ENCODE measurements around the gene FBXW8. TPM values are rescaled to one million over a fixed set of nuclear protein-coding genes. Genes with fewer than 3 reads are reported as not detected.

FBXW8 gene
- total RNA-seq, 1 experiment from 2014 or later: 34.8 TPM

DNA sequence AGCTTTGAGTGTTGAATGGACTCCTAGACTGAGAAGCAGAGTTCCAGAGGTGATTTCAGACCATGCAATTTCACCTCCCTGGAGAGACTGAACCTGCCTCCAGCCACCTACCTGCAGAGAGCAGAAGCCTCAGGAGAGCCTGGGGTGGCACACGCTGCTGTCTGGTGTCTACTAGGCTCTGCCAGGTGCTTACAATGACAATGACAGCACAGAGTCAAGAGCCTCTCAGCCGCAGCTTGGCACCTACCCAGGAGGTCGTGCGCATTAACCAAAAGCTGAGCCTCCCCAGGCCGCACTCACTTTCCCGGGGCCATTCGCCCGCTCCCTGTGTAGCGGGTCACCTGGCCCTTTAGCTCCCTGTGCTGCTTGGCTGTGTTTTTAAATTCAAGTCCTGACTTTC is 125.3 kb downstream of the FBXW8 start:
- Histone ChIP-seq H3K27ac (ENCODE audit: low read length) (peak overlapping the region; percentile 93), H3K9me2 (replicated peaks; ENCODE audit: insufficient read depth, low read length) (no peaks in the 10 kb centered on the region), H3K4me1 (ENCODE audit: low read length) (peaks cover 95% of the 10 kb centered on the region), H3K9ac (ENCODE audit: low read length) (no peak overlapping the region), H3K27me3 (ENCODE audit: low read length) (no peaks in the 10 kb centered on the region), H4K20me1 (ENCODE audit: insufficient read depth, low read depth, low read length) (no peaks in the 10 kb centered on the region), H3K9me3 (ENCODE audit: low read length) (no peaks in the 10 kb centered on the region), H3K4me3 (ENCODE audit: low read length) (no peak overlapping the region), H3K79me2 (ENCODE audit: low read length) (no peaks in the 10 kb centered on the region), H2AFZ (ENCODE audit: low read length) (no peak overlapping the region), H3K36me3 (ENCODE audit: insufficient read depth, low read length) (no peaks in the 10 kb centered on the region), H3K4me2 (ENCODE audit: low read depth, low read length, poor library complexity, severe bottlenecking) (no peak overlapping the region)
- no peak for DNase-seq

DNA sequence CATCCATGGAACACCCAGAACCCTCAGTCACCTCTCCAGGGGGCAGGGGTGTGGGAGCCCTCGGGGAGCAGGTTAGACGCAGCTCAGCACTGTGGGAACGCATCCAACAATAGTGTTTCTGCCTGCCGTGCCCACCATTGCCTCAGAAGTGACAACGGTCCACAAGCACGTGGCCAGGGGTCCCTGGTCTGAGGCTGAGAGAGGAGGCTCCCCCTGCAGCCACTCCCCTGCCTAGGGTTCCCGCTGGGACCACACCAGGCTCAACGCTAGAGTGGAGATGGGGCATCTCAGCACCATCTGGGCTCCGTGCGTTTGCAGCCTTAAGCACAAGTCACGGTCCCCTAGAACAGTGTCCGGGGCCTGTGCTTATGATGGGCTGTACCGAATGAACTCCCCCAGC is 125.8 kb downstream of the FBXW8 start:
- no peak overlapping the region for H3K4me2 ChIP-seq (ENCODE audit: low read depth, low read length, poor library complexity, severe bottlenecking)
- peaks cover 90% of the 10 kb centered on the region for H3K4me1 ChIP-seq (ENCODE audit: low read length)
- no peaks in the 10 kb centered on the region for H3K9me3 ChIP-seq (ENCODE audit: low read length)
- H4K20me1 ChIP-seq (ENCODE audit: insufficient read depth, low read depth, low read length): no peaks in the 10 kb centered on the region
- H3K79me2 ChIP-seq (ENCODE audit: low read length): no peaks in the 10 kb centered on the region
- H2AFZ ChIP-seq (ENCODE audit: low read length): no peak overlapping the region
- peak overlapping the region; percentile 93 for H3K27ac ChIP-seq (ENCODE audit: low read length)
- no peak for DNase-seq
- no peaks in the 10 kb centered on the region for H3K9me2 ChIP-seq (replicated peaks; ENCODE audit: insufficient read depth, low read length)
- H3K36me3 ChIP-seq (ENCODE audit: insufficient read depth, low read length): no peaks in the 10 kb centered on the region
- no peaks in the 10 kb centered on the region for H3K27me3 ChIP-seq (ENCODE audit: low read length)
- no peak overlapping the region for H3K9ac ChIP-seq (ENCODE audit: low read length)
- no peak overlapping the region for H3K4me3 ChIP-seq (ENCODE audit: low read length)

DNA sequence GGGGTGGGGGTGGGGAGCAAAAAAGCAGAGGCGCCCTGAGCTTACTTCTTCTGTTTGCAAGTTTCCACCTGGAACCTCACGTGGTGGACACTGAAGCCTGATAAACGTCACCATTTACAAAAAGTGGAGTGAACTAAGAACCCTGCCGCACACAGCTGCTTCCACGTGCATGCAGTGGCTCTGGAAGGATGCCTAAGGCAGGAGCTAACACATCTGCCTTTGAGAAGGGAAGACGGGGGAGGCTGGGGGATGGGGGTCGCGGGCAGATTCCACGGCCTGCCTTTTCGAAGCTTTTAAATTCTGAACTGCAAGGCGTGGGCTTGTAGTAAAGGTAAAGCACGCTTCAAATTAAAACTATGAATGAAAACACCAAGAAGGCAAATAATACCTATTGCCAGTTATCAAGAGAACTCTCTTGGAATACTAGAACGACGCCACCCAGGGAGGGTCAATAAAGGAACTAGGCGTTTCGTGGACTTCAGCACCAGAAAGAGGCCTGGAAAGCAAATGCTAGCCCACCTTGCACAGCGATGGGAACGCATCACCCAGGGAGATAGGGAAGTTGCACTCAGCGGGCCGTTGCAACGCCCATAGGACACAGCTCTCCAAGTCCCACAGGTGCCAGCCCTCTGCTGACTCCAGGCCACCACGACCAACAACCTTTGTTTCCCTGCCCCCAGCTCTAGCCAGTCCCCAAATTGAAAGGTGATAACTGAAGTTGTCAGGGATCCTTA is 126.7 kb downstream of the FBXW8 start:
- DNase-seq: no peak

DNA sequence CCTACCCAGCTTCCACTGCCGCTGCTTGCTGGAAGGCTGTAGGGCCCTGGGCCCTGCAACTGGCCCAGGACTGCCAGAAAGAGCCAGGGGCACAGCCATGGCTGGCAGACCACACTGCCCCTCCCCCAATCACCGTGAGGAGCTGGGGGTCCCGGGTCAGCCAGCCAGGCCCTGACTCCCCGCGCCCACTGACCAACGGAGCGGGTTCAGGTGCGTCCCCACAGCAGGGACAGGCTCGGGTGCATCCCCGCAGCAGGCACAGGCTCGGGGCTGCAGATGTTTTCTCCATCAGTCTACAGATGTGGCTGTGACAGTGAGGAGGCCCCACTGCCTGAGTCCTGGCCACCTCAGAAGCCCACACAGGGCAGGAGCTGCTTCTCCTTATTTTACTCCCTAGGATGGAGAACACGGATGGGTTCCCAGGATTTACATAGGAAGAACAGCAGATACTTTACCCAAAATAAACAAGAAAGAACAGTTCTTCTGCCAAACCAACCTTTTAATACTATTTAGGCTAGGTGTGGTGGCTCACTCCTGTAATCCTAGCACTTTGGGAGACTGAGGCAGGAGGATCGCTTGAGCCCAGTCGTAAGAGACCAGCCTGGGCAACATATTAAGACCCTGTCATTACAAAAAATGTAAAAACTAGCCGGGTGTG is 127.4 kb downstream of the FBXW8 start:
- Histone ChIP-seq H3K4me2 (ENCODE audit: low read depth, low read length, poor library complexity, severe bottlenecking) (no peak overlapping the region), H3K27me3 (ENCODE audit: low read length) (no peaks in the 10 kb centered on the region), H3K9me2 (replicated peaks; ENCODE audit: insufficient read depth, low read length) (no peaks in the 10 kb centered on the region), H3K79me2 (ENCODE audit: low read length) (no peaks in the 10 kb centered on the region), H3K9me3 (ENCODE audit: low read length) (no peaks in the 10 kb centered on the region), H3K27ac (ENCODE audit: low read length) (peak overlapping the region; percentile 11; the same call in 1 of the 2 replicates), H2AFZ (ENCODE audit: low read length) (no peak overlapping the region), H3K9ac (ENCODE audit: low read length) (no peak overlapping the region), H3K4me3 (ENCODE audit: low read length) (no peak overlapping the region), H4K20me1 (ENCODE audit: insufficient read depth, low read depth, low read length) (no peaks in the 10 kb centered on the region), H3K4me1 (ENCODE audit: low read length) (peaks cover 89% of the 10 kb centered on the region), H3K36me3 (ENCODE audit: insufficient read depth, low read length) (no peaks in the 10 kb centered on the region)
- DNase-seq: no peak

More for the DNA sequence above, 126.7 kb downstream of the FBXW8 start:
- H3K9me2 ChIP-seq (replicated peaks; ENCODE audit: insufficient read depth, low read length): no peaks in the 10 kb centered on the region
- no peak overlapping the region for H3K4me2 ChIP-seq (ENCODE audit: low read depth, low read length, poor library complexity, severe bottlenecking)
- no peak overlapping the region for H3K9ac ChIP-seq (ENCODE audit: low read length)
- no peaks in the 10 kb centered on the region for H3K9me3 ChIP-seq (ENCODE audit: low read length)
- H3K36me3 ChIP-seq (ENCODE audit: insufficient read depth, low read length): no peaks in the 10 kb centered on the region
- no peaks in the 10 kb centered on the region for H3K27me3 ChIP-seq (ENCODE audit: low read length)
- H3K27ac ChIP-seq (ENCODE audit: low read length): no peak overlapping the region
- no peaks in the 10 kb centered on the region for H3K79me2 ChIP-seq (ENCODE audit: low read length)
- H2AFZ ChIP-seq (ENCODE audit: low read length): no peak overlapping the region
- H4K20me1 ChIP-seq (ENCODE audit: insufficient read depth, low read depth, low read length): no peaks in the 10 kb centered on the region
- H3K4me1 ChIP-seq (ENCODE audit: low read length): peaks cover 89% of the 10 kb centered on the region
- H3K4me3 ChIP-seq (ENCODE audit: low read length): no peak overlapping the region

DNA sequence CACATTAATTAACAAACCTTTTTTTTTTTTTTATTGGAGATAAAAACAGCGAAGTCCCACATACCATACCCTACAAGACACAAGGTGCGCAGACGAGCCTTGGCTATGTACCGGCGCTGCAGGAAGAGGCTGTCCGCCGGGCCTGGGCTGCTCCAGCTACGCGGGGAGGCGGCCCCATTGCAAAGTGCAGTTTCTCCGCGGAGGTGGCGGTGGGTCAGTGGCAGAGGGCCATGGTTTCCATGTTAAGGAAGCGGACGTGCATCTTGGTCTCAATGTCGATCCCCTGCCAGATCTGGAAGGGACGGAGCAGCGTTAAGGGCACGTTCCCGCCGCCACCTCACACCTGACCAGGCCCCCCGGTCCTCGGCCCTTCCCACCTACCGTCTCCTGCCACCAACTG is 128.2 kb downstream of the FBXW8 start:
- Histone ChIP-seq H2AFZ (ENCODE audit: low read length) (no peak overlapping the region), H3K4me2 (ENCODE audit: low read depth, low read length, poor library complexity, severe bottlenecking) (no peak overlapping the region), H3K4me3 (ENCODE audit: low read length) (no peak overlapping the region), H4K20me1 (ENCODE audit: insufficient read depth, low read depth, low read length) (no peaks in the 10 kb centered on the region), H3K79me2 (ENCODE audit: low read length) (no peaks in the 10 kb centered on the region), H3K36me3 (ENCODE audit: insufficient read depth, low read length) (no peaks in the 10 kb centered on the region), H3K27me3 (ENCODE audit: low read length) (no peaks in the 10 kb centered on the region), H3K27ac (ENCODE audit: low read length) (0 out of 2 replicates have a peak overlapping the region, but pooled peaks have one; percentile 57), H3K9me2 (replicated peaks; ENCODE audit: insufficient read depth, low read length) (no peaks in the 10 kb centered on the region), H3K9me3 (ENCODE audit: low read length) (no peaks in the 10 kb centered on the region), H3K9ac (ENCODE audit: low read length) (no peak overlapping the region), H3K4me1 (ENCODE audit: low read length) (peaks cover 88% of the 10 kb centered on the region)
- no peak for DNase-seq

DNA sequence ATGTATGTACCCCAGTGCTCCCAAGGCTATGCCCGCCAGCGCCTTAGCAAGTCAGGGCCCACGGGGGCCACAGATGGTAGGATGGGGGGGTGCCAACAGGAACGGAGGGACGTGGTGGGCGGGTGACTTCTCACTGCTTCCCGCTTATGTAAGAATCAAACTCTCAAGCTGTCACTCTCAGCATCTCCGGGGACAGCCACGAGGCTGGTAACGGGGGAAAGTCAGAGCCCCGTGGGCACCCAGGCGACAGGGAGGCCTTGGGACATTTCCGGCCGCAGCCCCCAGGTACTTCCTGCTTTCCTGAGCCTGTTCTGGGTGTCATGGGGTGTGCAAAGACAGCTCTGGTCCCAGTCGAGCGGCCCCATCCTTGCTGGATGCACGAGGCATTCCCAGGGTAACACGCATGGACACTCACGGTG is 129.2 kb downstream of the FBXW8 start:
- H2AFZ ChIP-seq (ENCODE audit: low read length): no peak overlapping the region
- no peaks in the 10 kb centered on the region for H4K20me1 ChIP-seq (ENCODE audit: insufficient read depth, low read depth, low read length)
- no peaks in the 10 kb centered on the region for H3K9me3 ChIP-seq (ENCODE audit: low read length)
- DNase-seq: no peak
- H3K27ac ChIP-seq (ENCODE audit: low read length): peak overlapping the region; percentile 57
- H3K4me3 ChIP-seq (ENCODE audit: low read length): no peak overlapping the region
- H3K9me2 ChIP-seq (replicated peaks; ENCODE audit: insufficient read depth, low read length): no peaks in the 10 kb centered on the region
- peaks cover 86% of the 10 kb centered on the region for H3K4me1 ChIP-seq (ENCODE audit: low read length)
- H3K9ac ChIP-seq (ENCODE audit: low read length): peak overlapping the region; percentile 30; the same call in 1 of the 2 replicates
- H3K4me2 ChIP-seq (ENCODE audit: low read depth, low read length, poor library complexity, severe bottlenecking): no peak overlapping the region
- no peaks in the 10 kb centered on the region for H3K79me2 ChIP-seq (ENCODE audit: low read length)
- H3K27me3 ChIP-seq (ENCODE audit: low read length): no peaks in the 10 kb centered on the region
- no peaks in the 10 kb centered on the region for H3K36me3 ChIP-seq (ENCODE audit: insufficient read depth, low read length)

DNA sequence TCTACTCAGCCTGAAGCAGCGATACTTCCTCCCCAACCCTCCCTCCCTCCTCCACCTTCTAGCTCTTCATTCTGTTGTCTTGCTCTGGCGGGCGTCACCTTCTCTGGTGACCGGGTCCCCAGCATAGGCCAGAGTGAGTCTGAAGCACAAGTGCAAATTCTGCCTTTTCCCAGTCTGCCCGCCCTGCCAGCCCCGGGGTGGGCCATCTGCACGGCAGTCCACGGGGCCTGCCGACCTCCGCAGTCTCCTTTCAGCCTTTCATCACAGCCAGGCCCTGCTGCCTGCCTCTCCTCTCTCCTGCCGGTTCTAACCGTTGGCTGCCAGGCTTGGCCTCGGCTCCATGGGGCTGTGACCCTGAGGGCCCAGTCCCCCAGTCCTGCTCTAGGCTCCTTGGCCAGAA is 129.7 kb downstream of the FBXW8 start:
- H3K79me2 ChIP-seq (ENCODE audit: low read length): no peaks in the 10 kb centered on the region
- H3K27me3 ChIP-seq (ENCODE audit: low read length): no peaks in the 10 kb centered on the region
- peaks cover 86% of the 10 kb centered on the region for H3K4me1 ChIP-seq (ENCODE audit: low read length)
- no peak for DNase-seq
- peak overlapping the region; percentile 57 for H3K27ac ChIP-seq (ENCODE audit: low read length)
- no peak overlapping the region for H3K4me3 ChIP-seq (ENCODE audit: low read length)
- H4K20me1 ChIP-seq (ENCODE audit: insufficient read depth, low read depth, low read length): no peaks in the 10 kb centered on the region
- no peaks in the 10 kb centered on the region for H3K9me2 ChIP-seq (replicated peaks; ENCODE audit: insufficient read depth, low read length)
- no peak overlapping the region; the same call in 1 of the 2 replicates for H3K9ac ChIP-seq (ENCODE audit: low read length)
- H3K4me2 ChIP-seq (ENCODE audit: low read depth, low read length, poor library complexity, severe bottlenecking): no peak overlapping the region
- no peaks in the 10 kb centered on the region for H3K9me3 ChIP-seq (ENCODE audit: low read length)
- no peak overlapping the region for H2AFZ ChIP-seq (ENCODE audit: low read length)
- no peaks in the 10 kb centered on the region for H3K36me3 ChIP-seq (ENCODE audit: insufficient read depth, low read length)

DNA sequence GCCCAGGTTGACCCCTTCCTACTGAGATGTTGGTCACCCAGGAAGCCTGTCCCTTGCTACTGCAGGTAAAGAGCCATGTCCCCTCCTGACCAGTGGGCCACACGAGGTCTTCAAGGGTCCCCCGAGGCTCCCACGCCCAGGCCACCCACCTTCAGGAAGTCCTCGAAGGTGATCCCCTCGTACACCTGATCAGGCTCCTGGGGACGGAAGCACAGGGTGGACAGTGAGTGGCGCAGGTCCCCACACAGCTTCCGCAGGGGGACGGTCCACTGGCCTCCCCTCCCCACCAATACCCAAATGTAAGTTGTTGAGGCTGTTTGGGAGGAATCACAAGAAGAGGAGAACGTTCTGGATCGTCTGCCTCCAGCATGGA is 131.0 kb downstream of the FBXW8 start:
- Histone ChIP-seq H3K27ac (ENCODE audit: low read length) (no peak overlapping the region), H3K9me3 (ENCODE audit: low read length) (no peaks in the 10 kb centered on the region)
- DNase-seq: no peak

More for the DNA sequence above, 131.0 kb downstream of the FBXW8 start:
- H3K36me3 ChIP-seq (ENCODE audit: insufficient read depth, low read length): no peaks in the 10 kb centered on the region
- H3K9ac ChIP-seq (ENCODE audit: low read length): no peak overlapping the region
- H3K9me2 ChIP-seq (replicated peaks; ENCODE audit: insufficient read depth, low read length): no peaks in the 10 kb centered on the region
- H3K4me1 ChIP-seq (ENCODE audit: low read length): peaks cover 86% of the 10 kb centered on the region
- H2AFZ ChIP-seq (ENCODE audit: low read length): no peak overlapping the region
- H4K20me1 ChIP-seq (ENCODE audit: insufficient read depth, low read depth, low read length): no peaks in the 10 kb centered on the region
- no peak overlapping the region for H3K4me2 ChIP-seq (ENCODE audit: low read depth, low read length, poor library complexity, severe bottlenecking)
- no peaks in the 10 kb centered on the region for H3K27me3 ChIP-seq (ENCODE audit: low read length)
- H3K79me2 ChIP-seq (ENCODE audit: low read length): no peaks in the 10 kb centered on the region
- no peak overlapping the region for H3K4me3 ChIP-seq (ENCODE audit: low read length)
